T-cell (primary cell): ENCODE measurements around the gene BRF1. TPM values are rescaled to one million over a fixed set of nuclear protein-coding genes. Genes with fewer than 3 reads are reported as not detected.

ENCODE experiments used
- ATAC-seq, 4 experiments: fragments of 200-7000 bp in 3 of 4; fragments of 150-1000 bp in 1 of 4; cut with Tn5 transposase; replicated peaks in 1 of 4; 1 replicate in 3 of 4; 2 replicates in 1 of 4; pipeline ENCODE4 v1.10.0; 2021; ENCODE audit warnings: moderate library complexity in 3 of 4, mild to moderate bottlenecking in 2 of 4, moderate number of reproducible peaks in 1 of 4
- CTCF ChIA-PET, 2 donors: fragments of 300-600 bp; sonication (Branson Sonifier 250); formaldehyde crosslinking; loops; one replicate each; lab custom pipeline; 2022; ENCODE audit warnings: antibody characterized with exemption in 2 of 2; lab: Charles Lee
- POLR2A ChIA-PET, 2 donors: fragments of 300-600 bp; sonication (Branson Sonifier 250); formaldehyde crosslinking; loops; one replicate each; lab custom pipeline; 2022; ENCODE audit warnings: antibody characterized with exemption in 2 of 2; lab: Charles Lee
- DNase-seq, 35 experiments: peaks; one replicate each; pipeline versions ENCODE4 v3.0.0 to v3.0.0-alpha.2; 2013 to 2023
- H3K27ac ChIP-seq: one replicate; pipeline ENCODE4 v1.5.1; 2013; ENCODE audit warnings: low read length
- H3K27me3 ChIP-seq, 2 experiments: replicated peaks in 1 of 2; 1 replicate in 1 of 2; 2 replicates in 1 of 2; pipeline versions ENCODE4 v1.6.1 to v1.7.0; 2013; ENCODE audit warnings: low read length in 1 of 2, mixed read lengths in 1 of 2; ENCODE audit not compliant: control insufficient read depth in 2 of 2, insufficient read depth in 2 of 2; ENCODE audit errors: extremely low read depth in 1 of 2
- H3K36me3 ChIP-seq, 2 donors: 1 replicate in 1 of 2; 2 replicates in 1 of 2; pipeline versions ENCODE4 v1.6.1 to v1.7.0; 2013; ENCODE audit warnings: low read length in 1 of 2; ENCODE audit not compliant: control insufficient read depth in 2 of 2, insufficient read depth in 1 of 2; ENCODE audit errors: extremely low read depth in 1 of 2
- H3K4me1 ChIP-seq, 2 experiments: 1 replicate in 1 of 2; 2 replicates in 1 of 2; pipeline versions ENCODE4 v1.6.1 to v1.7.0; 2013; ENCODE audit warnings: low read length in 2 of 2, mixed read lengths in 1 of 2; ENCODE audit not compliant: insufficient read depth in 2 of 2, control insufficient read depth in 1 of 2; ENCODE audit errors: extremely low read depth in 1 of 2
- H3K4me3 ChIP-seq, 2 donors: 1 replicate in 1 of 2; 2 replicates in 1 of 2; pipeline versions ENCODE4 v1.5.1 to v1.7.0; 2013; ENCODE audit warnings: mild to moderate bottlenecking in 2 of 2, low read length in 1 of 2, moderate library complexity in 1 of 2; ENCODE audit not compliant: control insufficient read depth in 1 of 2; ENCODE audit errors: extremely low read depth in 1 of 2
- H3K9me3 ChIP-seq: 2 replicates; pipeline ENCODE4 v1.7.0; 2013
- H3K27ac Mint-ChIP-seq, 2 donors: one replicate each; pipeline ENCODE4 v1.8.0; 2020 to 2021; ENCODE audit warnings: mild to moderate bottlenecking in 2 of 2, mixed read lengths in 2 of 2
- H3K27me3 Mint-ChIP-seq, 2 donors: one replicate each; pipeline ENCODE4 v1.8.0; 2021 to 2022; ENCODE audit warnings: mixed read lengths in 2 of 2
- H3K36me3 Mint-ChIP-seq: one replicate; pipeline ENCODE4 v1.8.0; 2021; ENCODE audit warnings: mixed read lengths
- H3K4me1 Mint-ChIP-seq, 3 donors: one replicate each; pipeline ENCODE4 v1.8.0; 2020 to 2022; ENCODE audit warnings: mixed read lengths in 3 of 3, mild to moderate bottlenecking in 1 of 3
- H3K4me3 Mint-ChIP-seq, 3 donors: one replicate each; pipeline ENCODE4 v1.8.0; 2020 to 2022; ENCODE audit warnings: mild to moderate bottlenecking in 3 of 3, mixed read lengths in 3 of 3, moderate library complexity in 3 of 3
- H3K9me3 Mint-ChIP-seq, 3 donors: one replicate each; pipeline ENCODE4 v1.8.0; 2020 to 2022; ENCODE audit warnings: mixed read lengths in 3 of 3
- WGBS: methylation state at CpG from one replicate; pipeline ENCODE4 v1.1.5; 2013; ENCODE audit warnings: missing lambda C conversion rate; ENCODE audit not compliant: insufficient coverage; 5-methylcytosine and 5-hydroxymethylcytosine counted together
- total RNA-seq, 35 experiments: library from RNA in 6 of 35; stranded (reverse) in 6 of 35; fragments of 120-200 nt in 1 of 35; gene quantifications; one replicate each; pipeline versions ENCODE4 v1.2.1 to v1.2.4 and lab custom pipeline; 2013 to 2026

BRF1 gene
- total RNA-seq, 5 donors from 2014 or later (not counting 1 experiment from before 2014, with no cell fraction given) = 57.7 to 70.5 (median 66.5) TPM

- H3K27ac Mint-ChIP-seq = no peak overlapping the region
- ChIA-PET CTCF (interaction anchor here in 1 of 2 donors (0.6 kb wide), 1 partner anchor 130 kb away, joined by 5 read pairs; no protein-coding TSS in a partner anchor), POLR2A (no interaction called here)
- H3K36me3 Mint-ChIP-seq = no peaks in the 10 kb centered on the region
- 14% methylated on average over 26 of the region's 29 CpGs for WGBS
- peaks cover 18 to 31% (median 24%) of the 10 kb centered on the region in 3 donors for H3K4me1 Mint-ChIP-seq
- no peaks in the 10 kb centered on the region for H3K36me3 ChIP-seq
- peaks cover 3 to 73% of the 10 kb centered on the region in 2 experiments for H3K27me3 ChIP-seq
- peak overlapping the region in 1 of 2 donors; percentile 51 for H3K4me3 ChIP-seq
- peak overlapping the region in 2 of 3 donors; percentile 25 to 49 for H3K4me3 Mint-ChIP-seq
- peaks cover 8 to 25% of the 10 kb centered on the region in 2 donors for H3K27me3 Mint-ChIP-seq
- H3K9me3 Mint-ChIP-seq = no peaks in the 10 kb centered on the region
- no peak overlapping the region for H3K27ac ChIP-seq
- ATAC-seq = peak; percentile 40 to 66 (median 64)
- H3K4me1 ChIP-seq = peaks cover 31 to 52% of the 10 kb centered on the region in 2 experiments
- no peak for DNase-seq
- no peaks in the 10 kb centered on the region for H3K9me3 ChIP-seq
Observed at GRCh38 chr14:105192866-105193731, 107.7 kb downstream of the BRF1 start.

GRCh38 chr14:105187935-105188524, 112.8 kb downstream of the BRF1 start:
- Mint-ChIP-seq H3K4me3 (no peak overlapping the region), H3K27ac (no peak overlapping the region), H3K9me3 (no peaks in the 10 kb centered on the region), H3K27me3 (peaks cover 3 to 8% of the 10 kb centered on the region in 2 donors), H3K36me3 (no peaks in the 10 kb centered on the region), H3K4me1 (peaks cover 2% of the 10 kb centered on the region in 3 donors)
- Histone ChIP-seq H3K9me3 (no peaks in the 10 kb centered on the region), H3K4me3 (no peak overlapping the region), H3K27ac (no peak overlapping the region), H3K27me3 (peaks cover 0 to 32% of the 10 kb centered on the region in 2 experiments), H3K36me3 (no peaks in the 10 kb centered on the region), H3K4me1 (peaks cover 3 to 5% of the 10 kb centered on the region in 2 experiments)
- WGBS = 77% methylated on average over 9 of the region's 14 CpGs
- DNase-seq = no peak
- ATAC-seq = no peak
- CTCF ChIA-PET = no interaction called here
- POLR2A ChIA-PET = no interaction called here

- Histone ChIP-seq H3K4me3 (no peak overlapping the region), H3K27ac (no peak overlapping the region), H3K4me1 (peaks cover 2 to 9% of the 10 kb centered on the region in 2 experiments), H3K9me3 (no peaks in the 10 kb centered on the region), H3K36me3 (no peaks in the 10 kb centered on the region), H3K27me3 (peaks cover 0 to 30% of the 10 kb centered on the region in 2 experiments)
- H3K4me3 Mint-ChIP-seq = no peak overlapping the region
- ChIA-PET CTCF (no interaction called here), POLR2A (no interaction called here)
- no peak for ATAC-seq
- peaks cover 3 to 8% of the 10 kb centered on the region in 2 donors for H3K27me3 Mint-ChIP-seq
- H3K9me3 Mint-ChIP-seq = no peaks in the 10 kb centered on the region
- WGBS = 90% methylated on average over 2 of the region's 4 CpGs
- DNase-seq = no peak
- H3K36me3 Mint-ChIP-seq = no peaks in the 10 kb centered on the region
- H3K27ac Mint-ChIP-seq = no peak overlapping the region
- peaks cover 5 to 7% (median 6%) of the 10 kb centered on the region in 3 donors for H3K4me1 Mint-ChIP-seq
Observed at GRCh38 chr14:105187116-105187515, 113.7 kb downstream of the BRF1 start.

- CTCF ChIA-PET = no interaction called here
- no peak for ATAC-seq
- H3K9me3 Mint-ChIP-seq = no peaks in the 10 kb centered on the region
Observed at GRCh38 chr14:105185973-105186372, 114.8 kb downstream of the BRF1 start.

GRCh38 chr14:105185001-105185400, 115.8 kb downstream of the BRF1 start:
- no peak for ATAC-seq
- WGBS = 79% methylated on average over 5 of the region's 18 CpGs
- Mint-ChIP-seq H3K4me1 (peaks cover 9 to 14% (median 12%) of the 10 kb centered on the region in 3 donors), H3K27me3 (peaks cover 3 to 8% of the 10 kb centered on the region in 2 donors), H3K9me3 (no peaks in the 10 kb centered on the region), H3K36me3 (no peaks in the 10 kb centered on the region), H3K4me3 (no peak overlapping the region), H3K27ac (no peak overlapping the region)
- CTCF ChIA-PET = no interaction called here
- H3K27ac ChIP-seq = no peak overlapping the region
- POLR2A ChIA-PET = no interaction called here
- no peak for DNase-seq
- H3K27me3 ChIP-seq = peaks cover 0 to 31% of the 10 kb centered on the region in 2 experiments
- no peaks in the 10 kb centered on the region for H3K9me3 ChIP-seq
- H3K36me3 ChIP-seq = no peaks in the 10 kb centered on the region
- peaks cover 4 to 25% of the 10 kb centered on the region in 2 experiments for H3K4me1 ChIP-seq
- H3K4me3 ChIP-seq = no peak overlapping the region

More at GRCh38 chr14:105185973-105186372, 114.8 kb downstream of the BRF1 start:
- H3K4me1 Mint-ChIP-seq = peaks cover 7 to 9% (median 8%) of the 10 kb centered on the region in 3 donors
- H3K4me3 Mint-ChIP-seq = no peak overlapping the region
- WGBS = 40% methylated on average over 3 of the region's 4 CpGs
- DNase-seq = no peak
- H3K36me3 ChIP-seq = no peaks in the 10 kb centered on the region
- H3K4me1 ChIP-seq = peaks cover 4 to 17% of the 10 kb centered on the region in 2 experiments
- no peak overlapping the region for H3K27ac Mint-ChIP-seq
- peaks cover 0 to 32% of the 10 kb centered on the region in 2 experiments for H3K27me3 ChIP-seq
- no peaks in the 10 kb centered on the region for H3K9me3 ChIP-seq
- no peaks in the 10 kb centered on the region for H3K36me3 Mint-ChIP-seq
- no peak overlapping the region for H3K4me3 ChIP-seq
- H3K27ac ChIP-seq = no peak overlapping the region
- POLR2A ChIA-PET = no interaction called here
- peaks cover 3 to 8% of the 10 kb centered on the region in 2 donors for H3K27me3 Mint-ChIP-seq

- DNase-seq (no peak), ATAC-seq (no peak)
- Histone ChIP-seq H3K4me1 (peaks cover 4 to 30% of the 10 kb centered on the region in 2 experiments), H3K27ac (no peak overlapping the region), H3K4me3 (no peak overlapping the region), H3K36me3 (no peaks in the 10 kb centered on the region), H3K27me3 (peaks cover 0 to 33% of the 10 kb centered on the region in 2 experiments), H3K9me3 (no peaks in the 10 kb centered on the region)
- CTCF ChIA-PET = no interaction called here
- no peak overlapping the region for H3K27ac Mint-ChIP-seq
- no peak overlapping the region for H3K4me3 Mint-ChIP-seq
- H3K36me3 Mint-ChIP-seq = no peaks in the 10 kb centered on the region
- no peaks in the 10 kb centered on the region for H3K9me3 Mint-ChIP-seq
- 73% methylated on average over 8 of the region's 9 CpGs for WGBS
- POLR2A ChIA-PET = no interaction called here
- H3K4me1 Mint-ChIP-seq = peaks cover 9 to 17% (median 14%) of the 10 kb centered on the region in 3 donors
- peaks cover 0 to 8% of the 10 kb centered on the region in 2 donors for H3K27me3 Mint-ChIP-seq
Observed at GRCh38 chr14:105184461-105184860, 116.3 kb downstream of the BRF1 start.
